HG03460 (cell line): Measurements from ENCODE around the gene CRB2.

Experiments used
- ATAC-seq: cut with Tn5 transposase; IDR thresholded peaks from one replicate; pipeline ENCODE4 v1.9.1; 2021; ENCODE audit not compliant: unreplicated experiment

CRB2 gene

GRCh38 chr9:123355761-123356431 lies at the start of gene CRB2:
Gene CRB2, plus strand, starts transcription at chr9:123356197. Its CDS starts 64 bp downstream, at chr9:123356261.
- ATAC-seq = no peak

GRCh38 chr9:123309611-123310010 lies 46.4 kb upstream of the CRB2 start:
- ATAC-seq = no peak

- ATAC-seq = no peak
Measured at GRCh38 chr9:123310551-123311249, 45.3 kb upstream of the CRB2 start.

GRCh38 chr9:123311250-123311752 lies 44.7 kb upstream of the CRB2 start:
- ATAC-seq = no peak

GRCh38 chr9:123312306-123312877 lies 43.6 kb upstream of the CRB2 start:
- no peak for ATAC-seq

- no peak for ATAC-seq
Measured at GRCh38 chr9:123314617-123315016, 41.4 kb upstream of the CRB2 start.

- no peak for ATAC-seq
Measured at GRCh38 chr9:123315635-123316034, 40.4 kb upstream of the CRB2 start.

GRCh38 chr9:123316053-123316718 lies 39.8 kb upstream of the CRB2 start:
- no peak for ATAC-seq

- peak; percentile 66 for ATAC-seq
Measured at GRCh38 chr9:123318202-123318601, 37.8 kb upstream of the CRB2 start.

- ATAC-seq = no peak
Measured at GRCh38 chr9:123318961-123319421, 37.0 kb upstream of the CRB2 start.

GRCh38 chr9:123319541-123320339 lies 36.3 kb upstream of the CRB2 start:
- no peak for ATAC-seq

GRCh38 chr9:123320814-123321213 lies 35.2 kb upstream of the CRB2 start:
- ATAC-seq = no peak

- no peak for ATAC-seq
Measured at GRCh38 chr9:123321616-123322272, 34.3 kb upstream of the CRB2 start.

GRCh38 chr9:123322273-123323195 lies 33.5 kb upstream of the CRB2 start:
- ATAC-seq = peak; percentile 62

GRCh38 chr9:123323196-123324013 lies 32.6 kb upstream of the CRB2 start:
- ATAC-seq = no peak

GRCh38 chr9:123324767-123325183 lies 31.2 kb upstream of the CRB2 start:
- ATAC-seq = no peak

GRCh38 chr9:123326187-123326586 lies 29.8 kb upstream of the CRB2 start:
- ATAC-seq = no peak

- ATAC-seq = no peak
Measured at GRCh38 chr9:123326662-123327093, 29.3 kb upstream of the CRB2 start.
